Neural cell (in vitro differentiated cells): ENCODE data around the gene SLC17A1.

Experiments
- EZH2 ChIP-seq: fragments of 200-600, 300-800 bp; shearing (Covaris generic), sonication (generic); IDR thresholded peaks from 2 replicates; pipeline ENCODE4 v1.6.1; 2014; ENCODE audit warnings: antibody characterized with exemption, low read length, borderline replicate concordance, mild to moderate bottlenecking; ENCODE audit not compliant: insufficient read depth, poor library complexity, severe bottlenecking
- MXI1 ChIP-seq: fragments of 450-650 bp; conservative IDR thresholded peaks from 2 replicates; pipeline ENCODE4 v1.6.1; 2014; ENCODE audit warnings: antibody characterized with exemption, mild to moderate bottlenecking; ENCODE audit not compliant: poor library complexity, severe bottlenecking
- POLR2AphosphoS5 ChIP-seq: IDR thresholded peaks from 2 replicates; pipeline ENCODE4 v1.6.1; 2012
- RAD21 ChIP-seq: fragments of 450-650 bp; conservative IDR thresholded peaks from 2 replicates; pipeline ENCODE4 v1.6.1; 2014; ENCODE audit warnings: antibody characterized with exemption, mild to moderate bottlenecking, moderate library complexity
- TF ChIP-seq, protein P1 (sequence below): fragments of 450-650 bp; IDR thresholded peaks from 2 replicates; pipeline ENCODE4 v1.5.1; 2014; ENCODE audit warnings: antibody characterized with exemption, mild to moderate bottlenecking, moderate library complexity; ENCODE audit not compliant: poor library complexity, severe bottlenecking

DNA sequence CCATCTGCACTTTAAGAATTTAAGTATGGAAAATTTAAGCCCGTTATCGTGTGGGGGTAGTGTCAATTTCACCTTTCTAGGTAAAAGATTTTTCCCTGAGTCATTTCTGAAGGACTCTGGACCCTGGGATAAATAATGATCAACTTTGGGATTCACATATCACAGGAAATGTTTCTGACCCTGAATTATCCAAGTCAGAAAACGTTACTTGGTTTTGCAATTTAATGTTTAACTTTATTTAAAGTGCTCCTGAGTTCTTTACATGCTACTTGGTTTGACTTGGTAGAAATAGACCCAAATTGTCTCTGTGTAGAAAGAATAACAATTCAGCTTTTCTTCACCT is 43.7 kb upstream of the SLC17A1 start:
- TF ChIP-seq EZH2 = no peak
- no peak for TF ChIP-seq POLR2AphosphoS5
- TF ChIP-seq, protein P1, sequence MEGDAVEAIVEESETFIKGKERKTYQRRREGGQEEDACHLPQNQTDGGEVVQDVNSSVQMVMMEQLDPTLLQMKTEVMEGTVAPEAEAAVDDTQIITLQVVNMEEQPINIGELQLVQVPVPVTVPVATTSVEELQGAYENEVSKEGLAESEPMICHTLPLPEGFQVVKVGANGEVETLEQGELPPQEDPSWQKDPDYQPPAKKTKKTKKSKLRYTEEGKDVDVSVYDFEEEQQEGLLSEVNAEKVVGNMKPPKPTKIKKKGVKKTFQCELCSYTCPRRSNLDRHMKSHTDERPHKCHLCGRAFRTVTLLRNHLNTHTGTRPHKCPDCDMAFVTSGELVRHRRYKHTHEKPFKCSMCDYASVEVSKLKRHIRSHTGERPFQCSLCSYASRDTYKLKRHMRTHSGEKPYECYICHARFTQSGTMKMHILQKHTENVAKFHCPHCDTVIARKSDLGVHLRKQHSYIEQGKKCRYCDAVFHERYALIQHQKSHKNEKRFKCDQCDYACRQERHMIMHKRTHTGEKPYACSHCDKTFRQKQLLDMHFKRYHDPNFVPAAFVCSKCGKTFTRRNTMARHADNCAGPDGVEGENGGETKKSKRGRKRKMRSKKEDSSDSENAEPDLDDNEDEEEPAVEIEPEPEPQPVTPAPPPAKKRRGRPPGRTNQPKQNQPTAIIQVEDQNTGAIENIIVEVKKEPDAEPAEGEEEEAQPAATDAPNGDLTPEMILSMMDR = no peak
- no peak for TF ChIP-seq RAD21
- TF ChIP-seq MXI1 = no peak
